Measurements from ENCODE around the gene FSTL3. TPM values are rescaled to one million over a fixed set of nuclear protein-coding genes. Genes with fewer than 3 reads are reported as not detected.

FSTL3 gene
- total RNA-seq, 1 donor from 2014 or later = 1.6 TPM

DNA sequence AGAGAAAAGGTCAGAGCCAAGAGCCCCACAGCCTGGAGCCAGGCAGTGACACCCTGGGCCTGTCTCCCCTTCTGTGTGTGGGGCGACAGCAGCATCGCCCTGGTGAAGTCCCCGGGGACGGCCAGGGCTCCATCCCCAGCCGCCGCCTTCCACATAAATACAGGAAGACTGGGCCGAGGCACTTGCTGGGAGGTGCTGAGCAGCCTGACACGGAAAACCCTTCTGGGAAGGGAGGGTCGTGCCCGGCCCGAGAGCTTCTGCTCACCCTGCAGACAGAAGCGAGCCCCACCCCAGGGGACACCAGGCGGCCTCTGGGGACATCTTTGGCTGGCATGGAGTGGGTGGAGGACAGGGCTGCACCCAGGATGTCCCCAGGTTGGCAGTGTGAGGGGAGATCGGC, 31.4 kb upstream of the FSTL3 start:
- intact Hi-C loops (cut with micrococcal nuclease) = no loop called here

DNA sequence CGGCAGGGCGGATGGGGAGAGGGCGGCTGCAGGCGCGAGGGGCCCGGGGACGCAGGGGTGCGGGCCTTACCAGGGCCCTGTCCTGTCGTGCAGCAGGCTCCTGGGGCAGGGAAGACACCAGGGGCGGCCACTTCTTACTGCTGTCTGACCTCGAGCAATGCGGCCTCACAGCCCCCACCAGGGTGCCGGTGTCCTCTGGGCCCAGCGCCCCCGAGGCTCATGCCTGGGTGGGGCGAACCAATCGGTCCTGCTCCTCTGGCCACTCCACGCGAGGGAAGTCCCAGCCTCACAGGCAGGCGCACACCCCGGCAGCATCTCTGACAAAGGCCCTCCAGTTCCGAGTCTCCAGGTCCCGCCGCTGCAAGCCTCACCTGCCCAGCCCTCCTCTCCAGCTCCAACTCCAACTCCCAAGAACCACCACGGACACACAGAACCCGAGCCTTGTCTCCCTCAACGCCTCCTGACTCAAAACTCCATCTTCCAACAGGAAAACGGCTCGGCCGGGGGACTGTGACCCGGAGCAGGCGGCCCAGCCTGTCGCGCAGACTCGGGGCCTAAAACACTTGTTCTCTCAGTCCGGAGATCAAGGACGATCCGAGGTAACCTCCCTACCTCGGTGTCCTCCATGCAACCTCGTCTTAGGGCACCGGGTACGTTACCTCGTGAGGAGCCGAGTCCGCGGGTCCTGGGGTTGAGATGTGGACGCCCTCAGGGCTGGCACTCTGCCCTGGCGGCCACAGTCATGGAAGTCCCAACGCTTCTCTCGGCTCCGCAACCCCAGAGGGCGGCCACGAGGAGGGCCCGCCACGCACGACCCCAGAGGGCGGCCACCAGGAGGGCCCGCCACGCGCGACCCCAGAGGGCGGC, 30.0 kb upstream of the FSTL3 start:
- intact Hi-C loops (cut with micrococcal nuclease) = no loop called here

DNA sequence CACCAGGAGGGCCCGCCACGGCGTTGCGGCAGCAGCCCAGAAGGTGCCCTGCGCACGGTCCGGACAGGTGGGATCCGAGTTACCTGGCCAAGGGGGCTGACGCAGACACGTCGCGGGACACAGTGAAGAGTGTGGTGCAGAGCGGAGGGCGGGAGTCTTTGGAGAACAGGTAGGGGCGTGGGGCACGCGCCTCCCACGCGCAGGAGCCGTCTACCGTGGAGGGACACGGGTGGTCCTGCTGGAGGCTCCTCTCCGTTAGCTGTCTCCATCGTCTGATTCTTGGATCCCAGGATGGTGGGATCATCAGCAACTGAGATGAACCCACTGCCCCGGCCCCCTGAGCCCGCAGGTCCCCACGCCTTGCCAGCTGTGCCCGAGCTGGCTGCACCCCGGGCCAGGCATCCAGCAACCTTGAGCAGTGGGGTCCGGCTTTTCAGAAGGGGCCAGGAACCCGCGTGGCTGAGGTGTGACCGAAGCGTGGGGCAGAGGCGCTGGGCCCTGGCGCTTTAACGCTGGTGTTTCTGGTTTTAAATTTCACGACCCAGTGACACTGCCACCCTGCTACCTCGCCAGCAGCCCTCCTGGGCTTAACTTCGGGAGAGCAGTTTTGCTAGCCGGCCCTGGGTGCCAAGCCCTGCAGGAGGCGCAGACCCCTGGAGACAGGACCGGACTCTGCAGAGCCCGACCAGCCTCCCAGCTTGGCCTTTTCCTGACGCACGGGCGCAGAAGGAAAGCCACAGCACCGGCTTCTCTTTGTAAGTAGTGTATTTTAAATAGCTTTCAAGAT, 29.2 kb upstream of the FSTL3 start:
- intact Hi-C loops (cut with micrococcal nuclease) = no loop called here

DNA sequence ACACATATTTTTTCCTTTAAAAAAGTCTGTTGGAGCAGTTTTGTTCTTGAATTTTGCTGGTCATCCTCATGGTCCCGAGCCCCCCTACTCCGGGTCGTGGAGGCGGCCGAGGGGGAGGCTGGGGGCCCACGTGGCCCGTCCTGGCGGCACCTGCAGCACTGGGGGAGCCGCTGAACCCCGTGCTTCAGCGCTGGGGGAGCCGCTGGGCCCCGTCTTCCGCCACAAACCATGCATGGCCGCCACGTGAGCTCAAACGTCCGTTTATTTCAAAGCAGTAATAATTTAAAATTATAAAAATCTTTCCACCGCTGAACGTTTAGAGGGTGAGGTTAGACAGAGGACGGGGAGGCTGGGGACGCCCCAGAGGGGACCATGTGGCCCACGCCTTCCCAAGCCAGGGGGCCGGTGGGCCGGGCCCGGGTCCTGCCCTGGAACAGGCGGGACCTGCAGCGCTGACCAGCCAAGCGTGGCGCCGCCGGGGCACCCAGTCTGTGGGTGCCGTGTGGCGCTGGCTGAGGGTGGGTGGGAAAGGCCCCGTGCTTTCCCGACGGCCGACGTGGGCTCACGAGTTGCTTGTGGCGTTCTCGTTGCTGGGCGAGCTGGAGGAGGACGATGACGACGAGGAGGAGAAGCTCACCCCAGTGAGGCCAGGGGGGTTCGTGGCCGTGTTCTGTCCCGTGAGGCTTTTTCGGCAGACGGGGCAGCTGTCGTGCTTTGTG, 28.5 kb upstream of the FSTL3 start:
- intact Hi-C loops (cut with micrococcal nuclease) = no loop called here

DNA sequence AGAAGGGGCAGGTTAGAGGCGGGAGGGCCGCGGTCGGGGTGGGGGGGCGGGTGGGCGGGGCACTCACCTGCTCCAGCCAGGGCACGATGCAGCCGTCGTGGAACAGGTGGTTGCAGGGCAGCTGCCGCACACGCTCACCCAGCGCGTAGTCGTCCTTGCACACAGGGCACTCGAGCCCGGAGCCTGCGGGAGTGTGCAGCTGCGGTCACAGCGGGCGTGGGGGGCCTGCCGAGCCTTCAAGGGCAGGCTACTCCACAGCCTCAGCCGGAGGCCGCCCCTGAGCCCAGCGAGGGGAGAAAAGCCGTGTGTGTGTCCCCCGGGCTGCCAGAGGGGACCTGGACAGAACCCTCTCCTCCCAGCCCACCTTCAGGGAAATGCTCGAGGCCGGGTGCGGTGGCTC, 27.9 kb upstream of the FSTL3 start:
- intact Hi-C loops (cut with micrococcal nuclease) = no loop called here

DNA sequence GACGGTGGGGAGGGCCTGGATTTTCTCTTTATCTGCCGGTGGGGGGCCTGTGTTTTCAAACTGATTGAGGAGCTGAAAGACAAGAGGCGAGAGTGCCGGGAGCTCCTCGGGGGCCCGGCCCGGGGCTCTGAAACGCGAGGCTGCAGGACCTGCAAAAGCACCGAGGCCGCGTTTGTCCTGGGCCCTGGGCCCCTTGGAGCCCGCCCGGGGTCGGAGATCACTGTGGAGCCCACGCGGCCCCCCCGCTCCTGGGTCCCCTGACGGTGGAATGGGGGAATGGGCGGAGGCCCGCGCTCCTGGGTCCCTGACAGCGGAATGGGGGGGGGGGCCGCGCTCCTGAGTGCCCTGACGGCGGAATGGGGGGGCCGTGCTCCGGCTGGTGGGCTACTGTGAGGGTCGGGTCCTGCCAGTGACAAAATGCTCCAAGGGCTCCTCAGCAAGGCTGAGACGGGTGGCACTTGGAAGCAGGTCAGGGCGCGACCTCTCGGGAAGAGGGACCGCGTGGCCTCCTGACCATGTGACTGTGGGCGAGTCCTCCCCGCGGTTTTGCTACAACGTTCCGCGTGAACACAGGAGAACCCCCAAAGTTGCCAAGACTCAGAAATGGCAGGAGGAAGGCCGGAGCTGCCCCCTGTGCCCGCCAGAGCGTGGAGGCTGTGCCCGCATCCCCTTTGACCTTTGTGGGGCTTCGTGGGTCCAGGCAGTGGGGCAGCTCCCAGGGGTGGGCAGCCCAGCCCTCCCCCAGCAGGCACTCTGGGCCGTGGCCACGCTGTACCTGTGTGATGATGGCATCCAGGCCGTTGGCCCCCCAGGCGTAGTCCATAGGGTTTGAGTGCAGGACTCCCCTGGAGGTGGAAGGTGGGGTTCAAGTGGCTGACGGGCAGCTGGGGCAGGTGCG, 27.0 kb upstream of the FSTL3 start:
- intact Hi-C loops (cut with micrococcal nuclease) = no loop called here

DNA sequence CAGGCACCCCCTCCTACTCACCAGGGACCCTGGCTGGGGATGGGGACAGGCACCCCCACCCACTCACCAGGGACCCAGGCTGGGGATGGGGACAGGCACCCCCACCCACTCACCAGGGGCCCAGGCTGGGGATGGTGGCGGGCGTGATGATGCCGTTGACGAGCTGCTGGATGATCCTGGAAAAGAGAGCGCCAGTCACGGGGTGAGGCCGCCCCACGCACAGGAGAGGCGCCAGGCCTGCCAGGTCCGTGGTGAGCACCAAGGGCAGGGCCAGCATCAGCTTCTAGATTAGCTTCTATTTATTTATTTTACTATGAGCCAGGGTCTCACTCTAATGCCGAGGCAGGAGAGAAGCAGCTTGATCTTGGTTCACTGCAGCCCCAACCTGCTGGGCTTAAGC, 26.1 kb upstream of the FSTL3 start:
- intact Hi-C loops (cut with micrococcal nuclease) = no loop called here

DNA sequence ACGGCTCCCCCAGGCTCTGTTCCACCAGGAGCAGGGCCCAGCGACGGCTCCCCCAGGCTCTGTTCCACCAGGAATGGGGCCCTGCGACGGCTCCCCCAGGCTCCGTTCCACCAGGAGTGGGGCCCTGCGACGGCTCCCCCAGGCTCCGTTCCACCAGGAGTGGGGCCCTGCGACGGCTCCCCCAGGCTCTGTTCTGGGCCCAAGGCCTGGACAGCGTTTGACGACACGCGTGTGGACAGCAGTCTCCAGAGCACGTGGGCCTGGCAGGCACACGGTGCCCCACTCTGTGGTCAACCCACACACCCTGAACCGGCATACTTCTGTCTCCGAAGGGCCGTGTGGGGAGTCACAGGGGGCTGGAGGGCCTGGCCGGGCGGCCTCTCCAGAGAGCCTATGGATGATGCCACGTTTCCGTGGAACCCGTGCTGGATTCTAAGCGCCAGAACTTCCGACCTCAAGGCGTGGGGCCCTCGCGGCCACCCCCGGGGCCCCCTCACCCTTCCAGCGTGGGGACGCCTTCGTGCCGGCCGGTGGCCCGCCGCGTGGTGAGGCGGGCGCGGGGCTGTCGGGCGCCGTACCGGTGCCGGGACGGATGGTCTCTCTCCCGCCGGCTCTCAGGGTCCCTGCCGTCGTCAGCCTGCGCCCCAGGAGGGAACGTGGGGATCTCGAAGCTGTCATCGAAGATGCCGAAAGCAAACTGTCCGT, 24.9 kb upstream of the FSTL3 start:
- intact Hi-C loops (cut with micrococcal nuclease) = no loop called here

DNA sequence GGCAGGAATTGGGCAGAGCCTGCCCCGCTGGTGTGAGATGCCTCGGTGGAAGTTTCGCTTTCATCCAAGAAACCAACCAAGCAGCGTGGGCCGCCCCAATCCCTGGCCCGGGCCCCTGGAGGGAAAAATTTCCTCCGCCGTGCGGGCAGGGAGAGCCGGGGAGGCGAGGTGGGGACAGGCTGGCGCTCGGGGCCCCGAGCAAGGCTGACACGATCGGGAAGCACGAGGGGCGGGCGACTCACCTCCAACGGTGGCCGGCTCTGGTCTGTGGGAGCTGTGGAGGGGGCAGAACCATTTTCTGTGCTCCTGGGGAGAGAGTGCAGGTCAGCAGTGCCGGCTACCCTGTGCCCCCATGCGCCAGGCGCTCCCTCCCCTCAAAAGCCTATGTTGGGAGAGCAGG, 24.2 kb upstream of the FSTL3 start:
- intact Hi-C loops (cut with micrococcal nuclease) = no loop called here

DNA sequence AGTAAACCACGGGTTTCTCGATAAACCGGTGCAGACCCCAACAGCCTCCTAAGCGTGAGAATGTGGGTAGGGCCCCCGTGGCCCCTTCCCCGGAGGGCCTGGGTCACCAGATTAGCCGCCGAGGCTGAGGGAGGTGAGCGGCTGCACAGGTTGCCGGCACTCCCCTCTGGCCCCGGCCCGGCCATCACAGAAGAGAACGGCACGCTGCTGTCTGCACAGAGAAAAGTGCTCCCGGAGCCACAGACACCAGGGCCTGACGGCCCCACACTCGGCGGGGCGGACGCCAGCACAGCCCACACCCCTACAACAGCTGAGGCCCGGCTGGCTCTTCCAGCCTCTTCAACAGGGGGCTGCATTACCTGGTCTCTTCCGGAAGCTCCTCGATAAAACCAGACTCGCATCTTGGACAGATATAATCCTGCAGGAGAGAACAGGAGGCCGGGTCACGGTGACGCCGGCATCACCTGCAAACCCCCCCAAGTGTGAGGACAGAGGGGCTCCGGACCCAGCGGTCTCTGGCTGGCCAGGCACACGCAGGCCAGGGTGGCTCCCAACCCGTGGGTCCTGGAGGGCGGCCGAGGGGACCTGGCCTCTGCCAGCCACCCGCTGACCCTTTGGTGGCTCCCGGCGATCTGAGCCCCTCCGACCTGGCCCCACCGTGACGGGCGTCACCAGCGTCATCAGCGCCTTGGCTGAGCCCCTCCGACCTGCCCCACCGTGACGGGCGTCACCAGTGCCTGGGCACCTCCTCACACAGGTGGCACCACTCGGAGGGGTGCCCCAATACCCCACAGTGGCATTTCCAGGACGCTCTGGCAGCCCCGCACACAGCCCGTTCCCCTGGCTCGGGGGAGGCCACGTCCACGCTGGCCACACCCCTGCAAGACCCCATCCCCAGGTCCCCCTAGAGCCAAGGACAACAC, 23.5 kb upstream of the FSTL3 start:
- intact Hi-C loops (cut with micrococcal nuclease) = no loop called here

DNA sequence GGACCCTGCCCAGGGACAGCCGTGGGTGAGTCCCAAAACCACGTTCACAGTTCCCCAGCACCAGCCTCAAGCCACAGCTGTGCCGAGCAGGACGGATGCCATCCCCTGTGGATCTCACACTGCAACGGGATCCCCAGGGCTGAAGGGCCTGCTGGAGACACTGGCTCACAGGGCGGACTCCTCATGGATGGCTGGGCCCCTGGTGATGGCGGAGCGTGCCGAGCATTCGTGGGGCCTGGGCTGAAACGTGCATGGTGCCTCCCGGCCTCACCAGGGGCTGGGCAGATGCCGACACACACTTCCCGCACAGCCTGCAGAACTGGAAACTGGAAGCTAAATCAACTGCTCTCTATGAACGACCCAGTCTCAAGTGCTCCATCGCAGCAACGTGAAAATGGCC, 22.8 kb upstream of the FSTL3 start:
- intact Hi-C loops (cut with micrococcal nuclease) = no loop called here

DNA sequence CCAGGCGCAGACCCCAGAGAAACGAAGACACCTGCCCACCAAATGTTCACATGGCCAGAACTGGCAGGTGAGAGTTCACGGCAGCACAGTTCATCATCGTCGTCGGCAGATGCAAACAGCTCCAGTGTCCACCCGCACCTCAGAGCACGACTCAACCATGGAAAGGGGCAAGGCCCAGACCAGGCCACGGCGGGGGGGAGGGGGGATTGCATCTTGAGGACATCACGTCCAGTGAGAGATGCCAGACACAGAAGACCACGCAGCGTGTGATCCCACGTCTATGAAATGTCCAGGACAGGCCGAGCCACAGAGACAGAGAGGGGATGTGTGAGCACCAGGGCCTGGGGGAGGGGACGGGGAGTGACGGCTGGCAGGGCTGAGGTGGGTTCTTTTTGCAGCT, 20.5 kb upstream of the FSTL3 start:
- intact Hi-C loops (cut with micrococcal nuclease) = no loop called here

DNA sequence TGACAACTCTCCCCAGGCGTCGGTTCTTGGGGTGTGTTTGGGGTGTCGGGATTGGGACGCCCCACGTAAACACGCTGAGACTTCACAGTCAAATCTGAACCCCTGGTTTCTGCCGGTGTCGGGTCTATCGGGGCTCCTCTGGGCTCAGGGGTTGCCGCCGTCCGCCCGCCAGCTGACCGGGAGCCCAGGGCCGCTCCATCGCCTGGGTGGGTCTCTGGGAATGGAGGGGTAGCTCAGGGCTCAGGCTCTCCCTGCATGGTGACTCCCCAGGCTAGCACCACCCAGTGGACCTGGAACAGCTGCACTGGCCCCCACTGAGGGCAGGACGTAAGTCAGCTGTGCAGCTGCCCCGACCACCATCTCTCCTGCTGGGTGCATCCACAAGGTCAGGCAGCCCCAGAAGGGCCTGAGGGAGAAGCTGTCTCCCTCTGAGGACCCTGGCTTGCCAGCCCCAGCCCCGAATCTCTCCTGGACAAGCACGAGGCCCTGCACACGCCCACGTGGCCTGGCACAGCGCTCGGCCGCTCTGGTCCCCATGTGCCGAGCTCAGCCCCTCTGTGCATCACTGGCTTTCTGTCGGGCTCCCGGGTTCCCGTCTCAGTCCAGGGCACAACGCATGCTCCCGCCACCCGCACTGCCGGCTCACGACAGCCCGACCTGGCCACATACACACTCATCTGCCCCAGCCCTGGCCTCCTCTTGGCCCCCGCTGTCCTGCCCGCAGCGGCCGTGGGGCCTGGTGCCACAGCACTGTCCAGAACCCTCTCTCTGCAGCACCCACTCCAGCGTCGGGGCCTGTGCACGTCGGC, 19.2 kb upstream of the FSTL3 start:
- intact Hi-C loops (cut with micrococcal nuclease) = no loop called here

DNA sequence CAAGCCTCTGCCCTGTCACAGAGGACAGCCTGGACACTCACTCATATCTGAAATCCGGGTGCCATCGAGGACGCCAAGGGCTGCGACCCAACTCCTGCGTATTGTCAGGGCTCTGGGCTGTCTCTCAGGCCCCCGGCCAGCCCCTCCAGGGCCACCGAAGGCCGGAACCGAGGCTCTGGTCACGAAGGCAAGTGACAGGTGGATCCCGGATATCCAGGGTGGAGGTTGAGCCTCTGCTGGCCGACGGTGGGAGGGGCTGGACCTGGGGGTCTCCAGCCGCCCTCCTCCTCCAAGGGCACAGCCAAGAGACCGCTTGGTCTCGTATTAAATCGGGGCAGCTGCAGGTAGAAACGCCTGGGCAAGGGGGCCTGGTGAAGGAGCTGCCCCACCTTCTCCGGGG, 18.6 kb upstream of the FSTL3 start:
- intact Hi-C loops (cut with micrococcal nuclease) = no loop called here

DNA sequence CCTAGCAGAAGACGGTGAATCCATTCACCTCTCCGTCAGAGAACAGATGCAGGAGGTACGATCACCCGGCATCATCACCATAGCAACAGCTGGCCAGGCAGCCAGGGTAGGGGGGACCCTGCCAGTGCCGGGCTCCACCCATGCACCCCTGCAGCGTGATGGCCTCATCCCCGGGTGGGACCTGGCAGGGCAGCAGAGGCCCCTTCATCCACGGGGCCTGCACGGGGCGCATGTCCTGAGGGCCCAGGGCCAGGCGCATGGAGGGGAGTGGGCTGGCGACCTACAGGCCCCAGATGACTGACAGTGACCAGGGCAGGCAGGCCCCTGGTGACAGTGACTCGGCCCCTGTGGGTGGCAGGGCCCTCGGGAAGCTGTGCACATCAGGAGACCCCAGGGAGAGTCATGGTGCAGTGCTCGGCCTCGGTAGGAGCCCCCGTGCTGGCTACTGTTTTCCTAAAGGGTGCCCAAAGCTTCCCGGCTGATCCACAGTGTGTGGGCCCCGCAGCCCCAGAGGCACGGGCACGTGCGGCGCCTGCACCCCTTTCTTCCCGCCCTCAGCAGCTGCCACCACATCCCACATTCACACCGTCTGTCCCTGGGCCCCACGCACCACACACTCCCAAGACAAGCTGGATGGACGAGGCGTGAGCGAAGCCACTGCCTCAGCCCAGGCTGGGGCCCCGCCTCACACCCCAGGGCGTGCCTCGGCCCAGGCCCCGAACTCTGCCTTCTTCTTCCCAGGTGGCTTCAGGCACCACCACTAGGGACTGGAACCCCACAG, 17.9 kb upstream of the FSTL3 start:
- intact Hi-C loops (cut with micrococcal nuclease) = no loop called here

DNA sequence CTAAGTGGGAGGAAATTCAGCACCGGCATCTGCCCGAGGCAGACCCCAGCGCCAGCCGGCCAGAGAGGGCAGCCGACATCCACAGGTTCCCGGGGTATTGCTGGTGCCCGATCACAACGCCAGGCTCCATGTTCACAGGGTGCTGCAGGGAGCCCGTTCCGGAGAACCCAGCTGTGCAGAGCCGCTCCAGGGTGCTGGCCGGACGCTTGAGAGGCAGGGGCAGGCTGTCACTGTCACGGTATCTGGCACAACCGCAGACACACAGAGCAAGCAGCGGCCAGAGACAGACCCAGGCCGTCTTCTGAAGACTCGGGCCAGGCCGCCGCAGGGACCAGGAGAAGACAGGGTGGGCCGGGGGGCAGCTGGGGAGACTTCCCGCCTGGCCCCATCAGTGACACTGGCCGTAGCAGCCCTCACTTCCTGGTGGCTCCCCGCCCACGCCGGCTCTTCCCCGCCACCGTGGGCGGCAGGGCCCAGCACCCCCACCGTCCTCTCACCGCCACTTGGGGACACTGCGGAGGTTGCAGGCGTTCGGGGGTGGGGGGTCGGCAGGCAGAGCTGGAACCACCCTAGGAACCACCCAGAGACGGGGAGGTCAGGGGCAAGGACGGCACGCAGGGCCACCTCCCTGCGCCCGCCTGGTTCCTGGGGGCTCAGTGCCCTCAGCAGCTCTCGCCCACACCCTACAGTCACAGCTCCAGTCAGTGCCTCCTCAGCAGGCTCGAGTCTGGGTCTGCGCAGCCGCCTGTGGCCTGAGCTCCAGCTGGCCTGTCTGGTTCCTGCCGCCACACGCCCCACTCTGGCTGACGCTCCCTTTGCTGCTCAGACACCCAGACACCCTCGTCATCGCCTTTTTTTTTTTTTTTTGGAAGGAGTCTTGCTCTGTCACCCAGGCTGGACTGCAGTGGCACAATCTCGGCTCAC, 17.0 kb upstream of the FSTL3 start:
- intact Hi-C loops (cut with micrococcal nuclease) = no loop called here
